Esophagus squamous epithelium (tissue), 5 donors: ENCODE measurements around the gene PHKG2. TPM values are rescaled to one million over a fixed set of nuclear protein-coding genes. Genes with fewer than 3 reads are reported as not detected.

Source experiments
- DNase-seq: peaks from one replicate; lab custom pipeline; 2025; lab: John Stamatoyannopoulos, UW
- H3K27ac ChIP-seq, 4 donors: fragments of 200-600 bp; sonication (generic); one replicate each; pipeline ENCODE4 v1.5.1; 2016 to 2019; ENCODE audit warnings: mild to moderate bottlenecking in 1 of 4
- H3K27me3 ChIP-seq, 4 donors: fragments of 200-600 bp; sonication (generic); 1 replicate in 3 of 4; 2 replicates in 1 of 4; pipeline versions ENCODE4 v1.5.1 to v1.6.0; 2017 to 2021; ENCODE audit warnings: antibody characterized with exemption in 1 of 4
- H3K36me3 ChIP-seq, 3 donors: fragments of 200-600 bp; sonication (generic); one replicate each; pipeline ENCODE4 v1.5.1; 2016 to 2019
- H3K4me1 ChIP-seq, 3 donors: fragments of 200-600 bp; sonication (generic); one replicate each; pipeline ENCODE4 v1.5.1; 2017 to 2019
- H3K4me3 ChIP-seq, 4 donors: fragments of 200-600 bp; sonication (generic); 1 replicate in 3 of 4; 2 replicates in 1 of 4; pipeline ENCODE4 v1.5.1; 2016 to 2019; ENCODE audit warnings: mild to moderate bottlenecking in 2 of 4, moderate library complexity in 1 of 4
- H3K9me3 ChIP-seq, 3 donors: fragments of 200-600 bp; sonication (generic); one replicate each; pipeline ENCODE4 v1.5.1; 2016 to 2019
- CTCF ChIP-seq, 6 experiments: fragments of 450-650 bp in 4 of 6; fragments of 200-600 bp in 2 of 6; sonication (generic) in 2 of 6; IDR thresholded peaks; one replicate each; pipeline ENCODE4 v1.5.1; 2016 to 2019; ENCODE audit warnings: antibody characterized with exemption in 6 of 6, mild to moderate bottlenecking in 4 of 6, moderate library complexity in 4 of 6
- POLR2A ChIP-seq, 4 donors: fragments of 450-650 bp; IDR thresholded peaks; one replicate each; pipeline ENCODE4 v1.6.1; 2017; ENCODE audit warnings: antibody characterized with exemption in 4 of 4, mild to moderate bottlenecking in 4 of 4, moderate library complexity in 3 of 4
- WGBS, 2 donors: methylation state at CpG; one replicate each; pipeline ENCODE4 v1.1.5; 2018; 5-methylcytosine and 5-hydroxymethylcytosine counted together
- intact Hi-C: fragments of 100-400 bp; cut with DNase I; formaldehyde crosslinking; loops from one replicate; pipeline ENCODE4 v1.15.0; 2022
- total RNA-seq, 4 donors: library from RNA; depleted of rRNA; stranded (reverse); fragments of >200 nt; gene quantifications; one replicate each; pipeline ENCODE4 v1.1.0, GENCODE V29; 2016
- donor health status: DM: yes; HTN: yes; CAD: no.

PHKG2 gene
- total RNA-seq, 4 donors from 2014 or later: 18.6 to 27.8 (median 21.7) TPM

- WGBS, 2 donors: 82 to 88% methylated on average over 5 to 16 of the region's 18 CpGs
- intact Hi-C loops: no loop called here
Observed at GRCh38 chr16:30784215-30784614, 36.0 kb downstream of the PHKG2 start.

GRCh38 chr16:30785126-30786106 is 37.2 kb downstream of the PHKG2 start:
- H3K27ac ChIP-seq: peak overlapping the region in 2 of 4 donors; percentile 89 to 93
- no peak for DNase-seq
- TF ChIP-seq CTCF (IDR thresholded peaks at IDR 0.05): no peak
- TF ChIP-seq POLR2A (IDR thresholded peaks at IDR 0.05): no peak
- peaks cover 7 to 41% (median 18%) of the 10 kb centered on the region in 3 donors for H3K36me3 ChIP-seq
- 55 to 64% methylated on average over 6 to 7 of the region's 7 CpGs for WGBS, 2 donors
- intact Hi-C loops: no loop called here
- peaks cover 0 to 5% (median 0%) of the 10 kb centered on the region in 4 donors for H3K27me3 ChIP-seq
- H3K9me3 ChIP-seq: no peaks in the 10 kb centered on the region
- H3K4me3 ChIP-seq: peak overlapping the region; percentile 93 to 99 (median 96)
- peaks cover 10 to 31% (median 15%) of the 10 kb centered on the region in 3 donors for H3K4me1 ChIP-seq

More at GRCh38 chr16:30784215-30784614, 36.0 kb downstream of the PHKG2 start:
- peaks cover 7 to 41% (median 18%) of the 10 kb centered on the region in 3 donors for H3K36me3 ChIP-seq
- no peak overlapping the region for H3K4me3 ChIP-seq
- TF ChIP-seq POLR2A (IDR thresholded peaks at IDR 0.05): no peak
- no peak for TF ChIP-seq CTCF (IDR thresholded peaks at IDR 0.05)
- peaks cover 0 to 5% (median 0%) of the 10 kb centered on the region in 4 donors for H3K27me3 ChIP-seq
- DNase-seq: no peak
- no peaks in the 10 kb centered on the region for H3K9me3 ChIP-seq
- H3K4me1 ChIP-seq: peaks cover 10 to 31% (median 15%) of the 10 kb centered on the region in 3 donors
- H3K27ac ChIP-seq: no peak overlapping the region

GRCh38 chr16:30786115-30786935 is 38.1 kb downstream of the PHKG2 start:
- no peak for DNase-seq
- Histone ChIP-seq H3K27ac (peak overlapping the region; percentile 77 to 94 (median 91)), H3K36me3 (peaks cover 7 to 33% (median 18%) of the 10 kb centered on the region in 3 donors), H3K4me3 (peak overlapping the region; percentile 93 to 99 (median 96)), H3K27me3 (peaks cover 0 to 5% (median 0%) of the 10 kb centered on the region in 4 donors), H3K4me1 (peaks cover 10 to 31% (median 15%) of the 10 kb centered on the region in 3 donors), H3K9me3 (no peaks in the 10 kb centered on the region)
- WGBS, 2 donors: 5 to 12% methylated on average over 18 to 25 of the region's 57 CpGs
- TF ChIP-seq POLR2A (IDR thresholded peaks at IDR 0.05) (no peak), CTCF (IDR thresholded peaks at IDR 0.05) (no peak)
- intact Hi-C loops: no loop called here

- Histone ChIP-seq H3K4me1 (peaks cover 10 to 31% (median 15%) of the 10 kb centered on the region in 3 donors), H3K27ac (peak within 1 kb of the TSS; percentile 77 to 94 (median 91)), H3K4me3 (peak within 1 kb of the TSS; percentile 93 to 99 (median 96)), H3K27me3 (peaks cover 0 to 5% (median 0%) of the 10 kb centered on the region in 4 donors), H3K36me3 (peaks cover 5 to 25% (median 11%) of the 10 kb centered on the region in 3 donors), H3K9me3 (no peaks in the 10 kb centered on the region)
- no peak for DNase-seq
- WGBS, 2 donors: 0% methylated on average over 2 of the region's 37 CpGs; no CpG with 5 or more reads in 1 of the 2 donors
- TF ChIP-seq POLR2A (IDR thresholded peaks at IDR 0.05) (no peak), CTCF (IDR thresholded peaks at IDR 0.05) (peak in 1 of 6 experiments; percentile 26)
- intact Hi-C loops: no loop called here
Observed at GRCh38 chr16:30786936-30787612, 38.8 kb downstream of the PHKG2 start, which contains the start of gene ZNF629. Gene ZNF629 (minus strand): TSS chr16:30787205. CDS start chr16:30784482, 2,723 bp downstream.
